Ovary (tissue), 3 donors: ENCODE measurements around the gene AMDHD1.

Source experiments
- EP300 ChIP-seq: sonication (generic); formaldehyde crosslinking; IDR thresholded peaks from one replicate; pipeline ENCODE4 v1.6.1; 2017; ENCODE audit warnings: antibody characterized with exemption
- POLR2A ChIP-seq: fragments of 450-650 bp; IDR thresholded peaks from one replicate; pipeline ENCODE4 v1.6.1; 2017; ENCODE audit warnings: antibody characterized with exemption, mild to moderate bottlenecking, moderate library complexity
- TF ChIP-seq, protein P1 (sequence below), 3 donors: fragments of 450-650 bp in 2 of 3; fragments of 200-600 bp in 1 of 3; IDR thresholded peaks; one replicate each; pipeline versions ENCODE4 v1.5.1 to v1.8.0; 2016 to 2022; ENCODE audit warnings: antibody characterized with exemption in 3 of 3, mild to moderate bottlenecking in 1 of 3
- donor health status: DM: no; HTN: no; CAD: no.

DNA sequence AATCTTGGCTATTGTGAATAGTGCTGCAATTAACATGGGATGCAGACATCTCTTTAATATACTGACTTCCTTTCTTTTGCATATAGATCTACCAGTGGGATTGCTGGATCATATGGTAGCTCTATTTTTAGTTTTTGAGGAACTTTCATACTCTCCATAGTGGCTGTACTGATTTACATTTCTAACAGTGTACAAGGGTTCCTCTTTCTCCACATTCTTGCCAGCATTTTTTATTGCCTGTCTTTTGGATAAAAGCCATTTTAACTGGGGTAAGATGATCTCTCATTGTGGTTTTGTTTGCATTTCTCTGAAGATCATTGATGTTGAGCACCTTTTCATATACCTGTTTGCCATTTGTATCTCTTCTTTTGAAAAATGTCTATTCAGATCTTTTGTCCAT lies 8.4 kb downstream of the AMDHD1 start:
- TF ChIP-seq, protein P1, sequence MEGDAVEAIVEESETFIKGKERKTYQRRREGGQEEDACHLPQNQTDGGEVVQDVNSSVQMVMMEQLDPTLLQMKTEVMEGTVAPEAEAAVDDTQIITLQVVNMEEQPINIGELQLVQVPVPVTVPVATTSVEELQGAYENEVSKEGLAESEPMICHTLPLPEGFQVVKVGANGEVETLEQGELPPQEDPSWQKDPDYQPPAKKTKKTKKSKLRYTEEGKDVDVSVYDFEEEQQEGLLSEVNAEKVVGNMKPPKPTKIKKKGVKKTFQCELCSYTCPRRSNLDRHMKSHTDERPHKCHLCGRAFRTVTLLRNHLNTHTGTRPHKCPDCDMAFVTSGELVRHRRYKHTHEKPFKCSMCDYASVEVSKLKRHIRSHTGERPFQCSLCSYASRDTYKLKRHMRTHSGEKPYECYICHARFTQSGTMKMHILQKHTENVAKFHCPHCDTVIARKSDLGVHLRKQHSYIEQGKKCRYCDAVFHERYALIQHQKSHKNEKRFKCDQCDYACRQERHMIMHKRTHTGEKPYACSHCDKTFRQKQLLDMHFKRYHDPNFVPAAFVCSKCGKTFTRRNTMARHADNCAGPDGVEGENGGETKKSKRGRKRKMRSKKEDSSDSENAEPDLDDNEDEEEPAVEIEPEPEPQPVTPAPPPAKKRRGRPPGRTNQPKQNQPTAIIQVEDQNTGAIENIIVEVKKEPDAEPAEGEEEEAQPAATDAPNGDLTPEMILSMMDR (IDR thresholded peaks at IDR 0.05) = no peak
- TF ChIP-seq POLR2A (no peak), EP300 (no peak)
